ENCODE results near the gene CTTNBP2. TPM values are rescaled to one million over a fixed set of nuclear protein-coding genes. Genes with fewer than 3 reads are reported as not detected.

The CTTNBP2 gene
- total and polyA plus RNA-seq, 2 donors (not counting 1 experiment from before 2014, with no cell fraction given), result 8.3 to 12.0 TPM

DNA sequence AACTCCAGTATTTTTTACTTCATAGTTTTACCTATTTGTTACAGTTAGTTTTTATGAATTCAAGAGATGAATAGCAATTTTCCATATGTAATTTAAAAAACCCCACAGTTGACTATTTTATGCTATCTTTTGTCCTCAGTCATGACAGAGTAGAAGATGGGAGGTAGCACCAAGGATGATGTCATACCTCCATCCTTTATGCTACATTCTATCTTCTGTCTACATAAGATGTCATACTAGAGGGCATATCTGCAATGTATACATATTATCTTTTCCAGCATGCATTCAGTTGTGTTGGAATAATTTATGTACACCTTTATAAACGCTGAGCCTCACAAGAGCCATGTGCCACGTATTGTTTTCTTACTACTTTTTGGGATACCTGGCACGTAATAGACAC, 209.2 kb downstream of the CTTNBP2 start:
- TF ChIP-seq, protein P1, sequence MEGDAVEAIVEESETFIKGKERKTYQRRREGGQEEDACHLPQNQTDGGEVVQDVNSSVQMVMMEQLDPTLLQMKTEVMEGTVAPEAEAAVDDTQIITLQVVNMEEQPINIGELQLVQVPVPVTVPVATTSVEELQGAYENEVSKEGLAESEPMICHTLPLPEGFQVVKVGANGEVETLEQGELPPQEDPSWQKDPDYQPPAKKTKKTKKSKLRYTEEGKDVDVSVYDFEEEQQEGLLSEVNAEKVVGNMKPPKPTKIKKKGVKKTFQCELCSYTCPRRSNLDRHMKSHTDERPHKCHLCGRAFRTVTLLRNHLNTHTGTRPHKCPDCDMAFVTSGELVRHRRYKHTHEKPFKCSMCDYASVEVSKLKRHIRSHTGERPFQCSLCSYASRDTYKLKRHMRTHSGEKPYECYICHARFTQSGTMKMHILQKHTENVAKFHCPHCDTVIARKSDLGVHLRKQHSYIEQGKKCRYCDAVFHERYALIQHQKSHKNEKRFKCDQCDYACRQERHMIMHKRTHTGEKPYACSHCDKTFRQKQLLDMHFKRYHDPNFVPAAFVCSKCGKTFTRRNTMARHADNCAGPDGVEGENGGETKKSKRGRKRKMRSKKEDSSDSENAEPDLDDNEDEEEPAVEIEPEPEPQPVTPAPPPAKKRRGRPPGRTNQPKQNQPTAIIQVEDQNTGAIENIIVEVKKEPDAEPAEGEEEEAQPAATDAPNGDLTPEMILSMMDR (conservative IDR thresholded peaks at IDR 0.05 in 1 of 2, IDR thresholded peaks at IDR 0.05 in 1 of 2; ENCODE audit: low read depth in 1 of 2, low read length in 2 of 2), result no peak
- no peak for TF ChIP-seq EZH2 (IDR thresholded peaks at IDR 0.05; ENCODE audit: low read length, missing control alignments)
- DNase-seq (ENCODE audit: low read depth in 2 of 2), result no peak
- no peaks in the 10 kb centered on the region for H4K20me1 ChIP-seq (ENCODE audit: control insufficient read depth, extremely low read depth, insufficient read depth, low read length)
- no peak overlapping the region for H2AFZ ChIP-seq (ENCODE audit: low read length)
- H3K9ac ChIP-seq (ENCODE audit: insufficient read depth, low read length), result no peak overlapping the region
- H3K27me3 ChIP-seq (ENCODE audit: control insufficient read depth, insufficient read depth, low read length), result no peaks in the 10 kb centered on the region
- H3K4me3 ChIP-seq (replicated peaks in 1 of 4; ENCODE audit: control extremely low read depth in 1 of 4, insufficient read depth in 1 of 4, low read depth in 3 of 4, low read length in 4 of 4), result no peak overlapping the region
- H3K4me1 ChIP-seq (ENCODE audit: control insufficient read depth, extremely low read depth, insufficient read depth, low read length), result peaks cover 9% of the 10 kb centered on the region
- H3K36me3 ChIP-seq (ENCODE audit: control insufficient read depth, insufficient read depth, low read length), result no peaks in the 10 kb centered on the region
- H3K27ac ChIP-seq (ENCODE audit: insufficient read depth, low read length), result no peak overlapping the region
- H3K79me2 ChIP-seq (ENCODE audit: control insufficient read depth, insufficient read depth, low read length), result no peaks in the 10 kb centered on the region
- H3K4me2 ChIP-seq (ENCODE audit: extremely low read depth, insufficient read depth, low read length), result no peak overlapping the region
- H3K9me3 ChIP-seq (ENCODE audit: control insufficient read depth, insufficient read depth, low read depth, low read length), result no peaks in the 10 kb centered on the region

DNA sequence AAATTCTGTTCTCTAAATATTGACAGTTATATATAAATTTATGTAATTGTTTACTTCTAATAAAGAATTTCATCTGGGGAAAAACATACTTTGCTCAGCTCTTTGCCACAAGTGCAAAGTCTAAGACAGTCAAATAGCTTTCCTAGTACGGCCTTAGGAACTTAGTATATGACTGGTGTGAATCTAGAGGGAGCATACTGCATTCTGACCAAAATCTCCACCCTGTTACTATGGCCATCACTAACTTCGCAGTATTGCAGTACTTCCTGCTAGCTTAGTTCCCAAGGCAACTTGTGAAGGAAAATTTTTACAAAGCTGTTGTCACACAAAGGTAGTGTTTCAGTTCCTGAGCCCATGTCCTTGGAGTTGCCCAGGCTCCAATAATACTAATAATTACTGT, 211.9 kb downstream of the CTTNBP2 start:
- Histone ChIP-seq H2AFZ (ENCODE audit: low read length) (no peak overlapping the region), H3K9me3 (ENCODE audit: control insufficient read depth, insufficient read depth, low read depth, low read length) (no peaks in the 10 kb centered on the region)
- TF ChIP-seq, protein P1 (conservative IDR thresholded peaks at IDR 0.05 in 1 of 2, IDR thresholded peaks at IDR 0.05 in 1 of 2; ENCODE audit: low read depth in 1 of 2, low read length in 2 of 2), result no peak
- no peak for TF ChIP-seq EZH2 (IDR thresholded peaks at IDR 0.05; ENCODE audit: low read length, missing control alignments)

More for the DNA sequence above, 211.9 kb downstream of the CTTNBP2 start:
- no peak for DNase-seq (ENCODE audit: low read depth in 2 of 2)
- Histone ChIP-seq H3K27ac (ENCODE audit: insufficient read depth, low read length) (no peak overlapping the region), H3K9ac (ENCODE audit: insufficient read depth, low read length) (no peak overlapping the region), H3K36me3 (ENCODE audit: control insufficient read depth, insufficient read depth, low read length) (no peaks in the 10 kb centered on the region), H3K4me3 (replicated peaks in 1 of 4; ENCODE audit: control extremely low read depth in 1 of 4, insufficient read depth in 1 of 4, low read depth in 3 of 4, low read length in 4 of 4) (no peak overlapping the region), H4K20me1 (ENCODE audit: control insufficient read depth, extremely low read depth, insufficient read depth, low read length) (no peaks in the 10 kb centered on the region), H3K27me3 (ENCODE audit: control insufficient read depth, insufficient read depth, low read length) (no peaks in the 10 kb centered on the region), H3K79me2 (ENCODE audit: control insufficient read depth, insufficient read depth, low read length) (no peaks in the 10 kb centered on the region), H3K4me2 (ENCODE audit: extremely low read depth, insufficient read depth, low read length) (no peak overlapping the region), H3K4me1 (ENCODE audit: control insufficient read depth, extremely low read depth, insufficient read depth, low read length) (peaks cover 6% of the 10 kb centered on the region)

All from fibroblast of lung (primary cell).